Loucy (cell line): ENCODE results near the gene YPEL3.

Source experiments
- H2AFZ ChIP-seq: fragments of 200-600 bp; sonication (generic); 2 replicates; pipeline ENCODE4 v1.6.0; 2016; ENCODE audit warnings: antibody characterized with exemption, mild to moderate bottlenecking, low read length, moderate library complexity
- H3F3A ChIP-seq: fragments of 200-600 bp; 2 replicates; pipeline ENCODE4 v1.6.0; 2016; ENCODE audit warnings: antibody characterized with exemption, low read depth, mild to moderate bottlenecking
- H3K27me3 ChIP-seq: fragments of 200-600 bp; sonication (generic); 2 replicates; pipeline ENCODE4 v1.6.1; 2014; ENCODE audit warnings: low read length, mild to moderate bottlenecking; ENCODE audit not compliant: insufficient read depth, poor library complexity, severe bottlenecking
- H3K36me3 ChIP-seq: fragments of 200-600 bp; sonication (generic); 2 replicates; pipeline ENCODE4 v1.6.1; 2016; ENCODE audit warnings: low read length; ENCODE audit not compliant: insufficient read depth
- H3K4me1 ChIP-seq: fragments of 200-600 bp; sonication (generic); 2 replicates; pipeline ENCODE4 v1.5.1; 2014; ENCODE audit warnings: low read length, mild to moderate bottlenecking; ENCODE audit not compliant: insufficient read depth, poor library complexity, severe bottlenecking
- H3K4me2 ChIP-seq: fragments of 200-600 bp; sonication (generic); 2 replicates; pipeline ENCODE4 v1.6.0; 2014; ENCODE audit warnings: antibody characterized with exemption, low read length, low read depth, mild to moderate bottlenecking; ENCODE audit not compliant: poor library complexity, severe bottlenecking
- H3K4me3 ChIP-seq: fragments of 200-600 bp; sonication (generic); 2 replicates; pipeline ENCODE4 v1.5.1; 2014; ENCODE audit warnings: low read length, mild to moderate bottlenecking, mixed read lengths; ENCODE audit not compliant: poor library complexity, severe bottlenecking
- H3K79me2 ChIP-seq: fragments of 200-600 bp; sonication (generic); 2 replicates; pipeline ENCODE4 v1.6.1; 2014; ENCODE audit warnings: low read length; ENCODE audit not compliant: insufficient read depth
- H3K9ac ChIP-seq: fragments of 200-600 bp; sonication (generic); 2 replicates; pipeline ENCODE4 v1.6.0; 2014; ENCODE audit warnings: mild to moderate bottlenecking, low read depth, low read length, moderate library complexity; ENCODE audit not compliant: poor library complexity, severe bottlenecking
- H3K9me2 ChIP-seq: fragments of 200-600 bp; sonication (generic); replicated peaks from 2 replicates; pipeline ENCODE4 v1.6.1; 2016; ENCODE audit warnings: low read depth, low read length, mixed read lengths
- H3K9me3 ChIP-seq: fragments of 200-600 bp; sonication (generic); 2 replicates; pipeline ENCODE4 v1.6.1; 2014; ENCODE audit warnings: mild to moderate bottlenecking, antibody characterized with exemption, low read length, low read depth; ENCODE audit not compliant: insufficient read depth
- H4K20me1 ChIP-seq: fragments of 200-600 bp; sonication (generic); 2 replicates; pipeline ENCODE4 v1.6.0; 2014; ENCODE audit warnings: antibody characterized with exemption, low read length, mild to moderate bottlenecking; ENCODE audit not compliant: insufficient read depth, poor library complexity, severe bottlenecking
- EZH2phosphoT487 ChIP-seq: fragments of 200-600 bp; IDR thresholded peaks from 2 replicates; pipeline ENCODE4 v1.6.1; 2018; ENCODE audit warnings: antibody characterized with exemption, mild to moderate bottlenecking, moderate library complexity, borderline replicate concordance
- TF ChIP-seq, protein P1 (sequence below): fragments of 200-600 bp; sonication (generic); conservative IDR thresholded peaks from 2 replicates; pipeline ENCODE4 v1.5.1; 2014; ENCODE audit warnings: mild to moderate bottlenecking, antibody characterized with exemption, low read length

The YPEL3 gene

DNA sequence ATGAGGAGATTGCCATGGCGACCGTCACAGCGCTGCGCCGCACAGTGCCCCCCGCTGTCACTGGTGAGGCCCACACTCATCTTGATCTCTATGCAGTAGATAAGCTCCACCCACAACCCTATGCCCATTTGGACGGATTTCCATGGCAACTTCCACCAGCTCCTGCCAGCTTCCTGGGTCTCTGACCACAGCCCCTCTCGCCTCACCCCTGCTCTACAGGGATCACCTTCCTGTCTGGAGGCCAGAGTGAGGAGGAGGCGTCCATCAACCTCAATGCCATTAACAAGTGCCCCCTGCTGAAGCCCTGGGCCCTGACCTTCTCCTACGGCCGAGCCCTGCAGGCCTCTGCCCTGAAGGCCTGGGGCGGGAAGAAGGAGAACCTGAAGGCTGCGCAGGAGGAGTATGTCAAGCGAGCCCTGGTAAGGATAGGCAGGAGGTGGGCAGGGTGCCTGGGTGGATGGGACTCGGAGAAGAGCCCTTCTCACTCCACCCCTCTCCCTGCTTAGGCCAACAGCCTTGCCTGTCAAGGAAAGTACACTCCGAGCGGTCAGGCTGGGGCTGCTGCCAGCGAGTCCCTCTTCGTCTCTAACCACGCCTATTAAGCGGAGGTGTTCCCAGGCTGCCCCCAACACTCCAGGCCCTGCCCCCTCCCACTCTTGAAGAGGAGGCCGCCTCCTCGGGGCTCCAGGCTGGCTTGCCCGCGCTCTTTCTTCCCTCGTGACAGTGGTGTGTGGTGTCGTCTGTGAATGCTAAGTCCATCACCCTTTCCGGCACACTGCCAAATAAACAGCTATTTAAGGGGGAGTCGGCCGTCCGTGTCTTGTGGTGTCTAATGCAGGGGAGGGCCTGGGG, 26.2 kb downstream of the YPEL3 start:
- peaks cover 69% of the 10 kb centered on the region for H3K79me2 ChIP-seq

DNA sequence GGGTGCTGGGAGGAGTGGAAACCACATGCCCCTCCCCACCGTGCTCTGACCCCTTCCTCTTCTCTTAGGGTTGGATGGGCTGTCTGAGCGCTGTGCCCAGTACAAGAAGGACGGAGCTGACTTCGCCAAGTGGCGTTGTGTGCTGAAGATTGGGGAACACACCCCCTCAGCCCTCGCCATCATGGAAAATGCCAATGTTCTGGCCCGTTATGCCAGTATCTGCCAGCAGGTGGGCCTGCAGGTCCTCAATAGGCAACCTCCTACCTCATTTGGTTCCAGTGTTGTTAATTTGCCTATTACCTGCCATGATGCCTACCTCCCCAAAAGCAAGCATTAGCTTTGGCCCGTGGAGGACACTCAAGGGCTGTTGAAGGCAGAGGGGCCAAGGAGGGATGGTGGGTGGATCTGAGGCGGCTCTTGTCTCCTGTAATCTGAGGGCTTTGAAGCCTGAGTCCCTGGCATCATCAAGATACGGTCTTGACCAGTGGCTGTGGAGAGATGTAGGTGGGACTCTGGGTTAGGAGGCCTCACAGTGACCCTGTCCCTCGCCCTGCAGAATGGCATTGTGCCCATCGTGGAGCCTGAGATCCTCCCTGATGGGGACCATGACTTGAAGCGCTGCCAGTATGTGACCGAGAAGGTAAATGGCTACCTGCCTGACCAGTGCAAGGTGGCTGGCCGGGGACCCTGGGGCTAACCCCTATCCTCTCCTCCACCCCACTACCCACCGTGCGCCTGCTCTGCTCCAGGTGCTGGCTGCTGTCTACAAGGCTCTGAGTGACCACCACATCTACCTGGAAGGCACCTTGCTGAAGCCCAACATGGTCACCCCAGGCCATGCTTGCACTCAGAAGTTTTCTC, 27.0 kb downstream of the YPEL3 start:
- H2AFZ ChIP-seq = no peak overlapping the region
- H4K20me1 ChIP-seq = peaks cover 59% of the 10 kb centered on the region
- H3K27me3 ChIP-seq = peaks cover 6% of the 10 kb centered on the region
- no peaks in the 10 kb centered on the region for H3F3A ChIP-seq
- no peaks in the 10 kb centered on the region for H3K9me2 ChIP-seq
- no peak overlapping the region for H3K9ac ChIP-seq
- peaks cover 65% of the 10 kb centered on the region for H3K36me3 ChIP-seq
- H3K9me3 ChIP-seq = no peaks in the 10 kb centered on the region
- H3K4me2 ChIP-seq = peak overlapping the region; percentile 45
- peaks cover 76% of the 10 kb centered on the region for H3K79me2 ChIP-seq
- no peak for TF ChIP-seq EZH2phosphoT487
- TF ChIP-seq, protein P1, sequence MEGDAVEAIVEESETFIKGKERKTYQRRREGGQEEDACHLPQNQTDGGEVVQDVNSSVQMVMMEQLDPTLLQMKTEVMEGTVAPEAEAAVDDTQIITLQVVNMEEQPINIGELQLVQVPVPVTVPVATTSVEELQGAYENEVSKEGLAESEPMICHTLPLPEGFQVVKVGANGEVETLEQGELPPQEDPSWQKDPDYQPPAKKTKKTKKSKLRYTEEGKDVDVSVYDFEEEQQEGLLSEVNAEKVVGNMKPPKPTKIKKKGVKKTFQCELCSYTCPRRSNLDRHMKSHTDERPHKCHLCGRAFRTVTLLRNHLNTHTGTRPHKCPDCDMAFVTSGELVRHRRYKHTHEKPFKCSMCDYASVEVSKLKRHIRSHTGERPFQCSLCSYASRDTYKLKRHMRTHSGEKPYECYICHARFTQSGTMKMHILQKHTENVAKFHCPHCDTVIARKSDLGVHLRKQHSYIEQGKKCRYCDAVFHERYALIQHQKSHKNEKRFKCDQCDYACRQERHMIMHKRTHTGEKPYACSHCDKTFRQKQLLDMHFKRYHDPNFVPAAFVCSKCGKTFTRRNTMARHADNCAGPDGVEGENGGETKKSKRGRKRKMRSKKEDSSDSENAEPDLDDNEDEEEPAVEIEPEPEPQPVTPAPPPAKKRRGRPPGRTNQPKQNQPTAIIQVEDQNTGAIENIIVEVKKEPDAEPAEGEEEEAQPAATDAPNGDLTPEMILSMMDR = peak; percentile 71
- peak overlapping the region; percentile 31 for H3K4me3 ChIP-seq
- peaks cover 31% of the 10 kb centered on the region for H3K4me1 ChIP-seq

More for the DNA sequence above, 26.2 kb downstream of the YPEL3 start:
- Histone ChIP-seq H3K9me2 (no peaks in the 10 kb centered on the region), H3K36me3 (peaks cover 65% of the 10 kb centered on the region), H3F3A (peaks cover 2% of the 10 kb centered on the region; the same call in 1 of the 2 replicates), H3K9ac (no peak overlapping the region), H4K20me1 (peaks cover 59% of the 10 kb centered on the region), H2AFZ (no peak overlapping the region), H3K27me3 (no peaks in the 10 kb centered on the region), H3K4me1 (peaks cover 27% of the 10 kb centered on the region), H3K4me3 (no peak overlapping the region), H3K9me3 (no peaks in the 10 kb centered on the region), H3K4me2 (peak overlapping the region; percentile 45)
- TF ChIP-seq, protein P1 = no peak
- TF ChIP-seq EZH2phosphoT487 = no peak

DNA sequence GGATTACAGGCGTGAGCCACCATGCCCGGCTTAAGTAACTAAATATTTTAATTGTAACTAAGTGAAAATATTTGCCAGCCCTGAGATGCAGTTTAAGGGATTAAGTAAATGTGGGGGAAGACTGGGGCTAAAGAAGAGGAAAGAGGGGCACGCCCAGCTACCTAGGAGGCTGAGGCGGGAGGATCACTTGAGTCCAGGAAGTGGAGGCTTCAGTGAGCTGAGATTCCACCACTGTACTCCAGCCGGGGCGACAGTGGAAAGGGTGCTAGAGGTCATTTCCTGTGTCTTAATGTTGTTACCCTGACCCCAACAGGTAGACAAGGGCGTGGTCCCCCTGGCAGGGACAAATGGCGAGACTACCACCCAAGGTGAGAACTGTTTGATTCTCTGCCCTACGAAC, 27.7 kb downstream of the YPEL3 start:
- H2AFZ ChIP-seq = no peak overlapping the region
- H3K4me3 ChIP-seq = no peak overlapping the region
- peaks cover 6% of the 10 kb centered on the region for H3K27me3 ChIP-seq
- H3K36me3 ChIP-seq = peaks cover 65% of the 10 kb centered on the region
- TF ChIP-seq EZH2phosphoT487 = no peak
- TF ChIP-seq, protein P1 = no peak
- peaks cover 36% of the 10 kb centered on the region for H3K4me1 ChIP-seq
- peaks cover 59% of the 10 kb centered on the region for H4K20me1 ChIP-seq
- no peaks in the 10 kb centered on the region for H3F3A ChIP-seq
- H3K9ac ChIP-seq = no peak overlapping the region
- H3K9me3 ChIP-seq = no peaks in the 10 kb centered on the region
- peak overlapping the region; percentile 34 for H3K4me2 ChIP-seq
- no peaks in the 10 kb centered on the region for H3K9me2 ChIP-seq
- H3K79me2 ChIP-seq = peaks cover 82% of the 10 kb centered on the region
